Naive thymus-derived CD4-positive, alpha-beta T cell (primary cell): Measurements from ENCODE around the gene TSHR. TPM values are rescaled to one million over a fixed set of nuclear protein-coding genes. Genes with fewer than 3 reads are reported as not detected.

Experiments
- ATAC-seq: fragments of 150-1000 bp; cut with Tn5 transposase; 2 replicates; pipeline ENCODE4 v1.10.0; 2021; ENCODE audit warnings: mild to moderate bottlenecking, moderate library complexity
- CTCF ChIA-PET: fragments of 350-600 bp; sonication (Branson Sonifier 250); formaldehyde crosslinking; loops from one replicate; lab custom pipeline; 2021; ENCODE audit warnings: antibody characterized with exemption; lab: Charles Lee
- POLR2A ChIA-PET: fragments of 350-600 bp; sonication (Branson Sonifier 250); formaldehyde crosslinking; loops from one replicate; lab custom pipeline; 2021; ENCODE audit warnings: antibody characterized with exemption, inconsistent platforms; lab: Charles Lee
- DNase-seq, 9 donors: peaks; one replicate each; pipeline versions ENCODE4 v3.0.0 to v3.0.0-alpha.2; 2020 to 2022; ENCODE audit warnings: mixed read lengths in 1 of 9
- H3K27ac ChIP-seq: one replicate; pipeline ENCODE4 v1.7.0; 2013; ENCODE audit warnings: mild to moderate bottlenecking, low read depth, low read length, moderate library complexity
- H3K27me3 ChIP-seq, 2 donors: one replicate each; pipeline ENCODE4 v1.7.0; 2013; ENCODE audit warnings: low read length in 2 of 2, mild to moderate bottlenecking in 2 of 2, moderate library complexity in 2 of 2; ENCODE audit not compliant: control insufficient read depth in 2 of 2, insufficient read depth in 2 of 2
- H3K36me3 ChIP-seq, 3 experiments: 1 replicate in 2 of 3; 2 replicates in 1 of 3; pipeline ENCODE4 v1.7.0; 2013; ENCODE audit warnings: low read length in 3 of 3, mild to moderate bottlenecking in 3 of 3, moderate library complexity in 1 of 3; ENCODE audit not compliant: insufficient read depth in 3 of 3, control insufficient read depth in 2 of 3
- H3K4me1 ChIP-seq, 2 donors: one replicate each; pipeline ENCODE4 v1.7.0; 2013; ENCODE audit warnings: low read length in 2 of 2, mild to moderate bottlenecking in 2 of 2, moderate library complexity in 1 of 2; ENCODE audit not compliant: control insufficient read depth in 2 of 2, insufficient read depth in 2 of 2
- H3K4me3 ChIP-seq: 2 replicates; pipeline ENCODE4 v1.7.0; 2013; ENCODE audit warnings: mild to moderate bottlenecking, low read length
- H3K9me3 ChIP-seq, 3 experiments: 1 replicate in 2 of 3; 2 replicates in 1 of 3; pipeline ENCODE4 v1.7.0; 2013; ENCODE audit warnings: low read length in 3 of 3; ENCODE audit not compliant: control insufficient read depth in 2 of 3
- H3K27ac Mint-ChIP-seq, 9 donors: one replicate each; pipeline ENCODE4 v1.8.0; 2020 to 2022; ENCODE audit warnings: mixed read lengths in 9 of 9, mild to moderate bottlenecking in 8 of 9, moderate library complexity in 5 of 9, inconsistent platforms in 2 of 9
- H3K27me3 Mint-ChIP-seq, 5 donors: one replicate each; pipeline ENCODE4 v1.8.0; 2021 to 2022; ENCODE audit warnings: mixed read lengths in 5 of 5, mild to moderate bottlenecking in 1 of 5
- H3K36me3 Mint-ChIP-seq, 5 donors: one replicate each; pipeline ENCODE4 v1.8.0; 2020 to 2022; ENCODE audit warnings: mixed read lengths in 5 of 5, mild to moderate bottlenecking in 3 of 5, inconsistent platforms in 1 of 5
- H3K4me1 Mint-ChIP-seq, 7 donors: one replicate each; pipeline ENCODE4 v1.8.0; 2020 to 2022; ENCODE audit warnings: mixed read lengths in 7 of 7, mild to moderate bottlenecking in 3 of 7, inconsistent platforms in 1 of 7
- H3K4me3 Mint-ChIP-seq, 10 donors: one replicate each; pipeline ENCODE4 v1.8.0; 2020 to 2022; ENCODE audit warnings: mild to moderate bottlenecking in 10 of 10, mixed read lengths in 10 of 10, moderate library complexity in 6 of 10, inconsistent platforms in 2 of 10
- H3K9me3 Mint-ChIP-seq, 11 donors: one replicate each; pipeline ENCODE4 v1.8.0; 2020 to 2022; ENCODE audit warnings: mixed read lengths in 11 of 11, mild to moderate bottlenecking in 4 of 11, inconsistent platforms in 1 of 11, moderate library complexity in 1 of 11
- intact Hi-C, 2 donors: fragments of 100-400 bp; cut with micrococcal nuclease; formaldehyde crosslinking; loops; one replicate each; pipeline ENCODE4 v1.15.1; 2023
- polyA plus RNA-seq, 2 donors: library from polyadenylated mRNA; unstranded; fragments of 300-500 nt; fragmentation: Illumina TruSeq; gene quantifications; one replicate each; pipeline ENCODE4 v1.2.3, GENCODE V29; 2021
- total RNA-seq, 6 experiments: library from RNA in 5 of 6; stranded (reverse) in 5 of 6; gene quantifications; 1 replicate in 5 of 6; 2 replicates in 1 of 6; pipeline ENCODE4 v1.2.3 and lab custom pipeline; 2021 to 2026

TSHR gene
- total and polyA plus RNA-seq, 7 experiments from 2014 or later = 0.48 to 2.2 (median 0.78) TPM; not detected in 4

DNA sequence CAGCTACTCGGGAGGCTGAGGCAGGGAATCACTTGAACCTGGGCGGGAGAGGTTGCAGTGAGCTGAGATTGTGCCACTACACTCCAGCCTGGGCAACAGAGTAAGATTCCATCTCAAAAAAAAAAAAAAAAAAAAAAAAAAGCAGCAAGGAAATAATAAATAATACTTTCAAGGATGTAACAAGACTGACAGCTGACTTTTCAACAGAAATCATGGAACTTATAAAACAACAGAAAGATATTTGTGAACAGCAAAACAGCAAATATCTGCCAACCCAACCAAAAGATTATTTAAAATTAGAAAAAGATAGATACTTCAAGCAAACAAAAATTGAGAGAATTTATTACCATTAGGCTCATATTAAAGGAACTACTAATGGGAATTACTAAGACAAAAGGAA is 115.1 kb downstream of the TSHR start:
- Histone ChIP-seq H3K9me3 (peaks cover 0 to 3% (median 0%) of the 10 kb centered on the region in 3 experiments), H3K36me3 (no peaks in the 10 kb centered on the region), H3K4me1 (no peaks in the 10 kb centered on the region), H3K27me3 (no peaks in the 10 kb centered on the region), H3K27ac (no peak overlapping the region), H3K4me3 (no peak overlapping the region)
- no peak for ATAC-seq
- DNase-seq = no peak
- H3K4me1 Mint-ChIP-seq = no peaks in the 10 kb centered on the region
- CTCF ChIA-PET = no interaction called here
- H3K9me3 Mint-ChIP-seq = peaks cover 0 to 18% (median 8%) of the 10 kb centered on the region in 11 donors
- intact Hi-C loops = no loop called here
- H3K27ac Mint-ChIP-seq = no peak overlapping the region
- H3K4me3 Mint-ChIP-seq = no peak overlapping the region
- peaks cover 0 to 10% (median 0%) of the 10 kb centered on the region in 5 donors for H3K27me3 Mint-ChIP-seq
- POLR2A ChIA-PET = no interaction called here
- peaks cover 0 to 8% (median 5%) of the 10 kb centered on the region in 5 donors for H3K36me3 Mint-ChIP-seq

DNA sequence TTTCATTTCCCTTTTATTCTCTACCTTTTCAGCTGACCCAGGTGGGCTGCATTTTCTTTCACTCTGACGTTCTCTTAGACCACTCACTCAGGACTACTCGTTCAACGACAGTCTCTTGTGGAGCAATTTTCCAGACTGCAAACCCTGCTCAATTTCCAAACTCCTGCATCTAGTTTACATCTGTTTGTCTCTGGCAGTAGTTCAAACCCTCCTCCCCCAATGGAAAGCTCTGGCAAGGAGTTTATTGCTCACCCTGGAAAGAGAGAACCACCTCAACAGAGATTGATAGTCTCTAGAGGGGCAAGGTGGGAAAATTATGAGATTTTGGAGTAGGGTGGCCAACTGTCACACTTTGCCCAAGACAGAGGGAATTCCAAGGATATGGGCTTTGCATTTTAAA is 130.2 kb downstream of the TSHR start:
- intact Hi-C loops = no loop called here
- ChIA-PET CTCF (interaction anchor here (0.9 to 1.0 kb wide), 2 partner anchors 14 to 85 kb away, joined by 3 read pairs; no protein-coding TSS in a partner anchor), POLR2A (no interaction called here)
- Mint-ChIP-seq H3K4me1 (no peaks in the 10 kb centered on the region), H3K27ac (no peak overlapping the region), H3K4me3 (no peak overlapping the region), H3K27me3 (no peaks in the 10 kb centered on the region), H3K36me3 (no peaks in the 10 kb centered on the region), H3K9me3 (peaks cover 0 to 3% (median 0%) of the 10 kb centered on the region in 11 donors)
- no peaks in the 10 kb centered on the region for H3K4me1 ChIP-seq
- no peak overlapping the region for H3K27ac ChIP-seq
- no peaks in the 10 kb centered on the region for H3K36me3 ChIP-seq
- DNase-seq (no peak), ATAC-seq (no peak)
- no peaks in the 10 kb centered on the region for H3K9me3 ChIP-seq
- no peak overlapping the region for H3K4me3 ChIP-seq
- no peaks in the 10 kb centered on the region for H3K27me3 ChIP-seq

DNA sequence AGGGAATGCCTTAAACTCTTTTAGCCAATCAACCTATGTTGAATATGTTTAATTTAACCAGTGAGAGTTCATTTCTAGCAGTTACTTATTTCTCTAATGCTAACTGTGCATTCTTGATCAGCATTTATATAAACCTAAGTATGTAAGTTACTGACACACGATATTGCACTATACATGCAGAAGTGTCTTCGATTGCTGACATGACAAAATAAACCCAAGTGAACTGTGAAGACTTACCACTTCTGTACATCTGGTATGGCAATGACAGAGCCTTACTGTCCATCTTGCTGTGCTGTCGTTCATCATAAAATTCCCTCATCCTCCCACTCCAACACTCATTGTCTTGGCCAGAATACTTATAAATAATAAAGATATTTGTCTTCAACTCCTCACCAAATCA is 131.8 kb downstream of the TSHR start:
- Mint-ChIP-seq H3K27me3 (no peaks in the 10 kb centered on the region), H3K27ac (no peak overlapping the region), H3K4me1 (no peaks in the 10 kb centered on the region), H3K36me3 (no peaks in the 10 kb centered on the region), H3K9me3 (peaks cover 0 to 3% (median 0%) of the 10 kb centered on the region in 11 donors), H3K4me3 (no peak overlapping the region)
- ChIA-PET POLR2A (no interaction called here), CTCF (no interaction called here)
- Histone ChIP-seq H3K4me1 (no peaks in the 10 kb centered on the region), H3K36me3 (no peaks in the 10 kb centered on the region), H3K27ac (no peak overlapping the region), H3K9me3 (no peaks in the 10 kb centered on the region), H3K27me3 (no peaks in the 10 kb centered on the region), H3K4me3 (no peak overlapping the region)
- intact Hi-C loops = no loop called here
- ATAC-seq (no peak), DNase-seq (no peak)

DNA sequence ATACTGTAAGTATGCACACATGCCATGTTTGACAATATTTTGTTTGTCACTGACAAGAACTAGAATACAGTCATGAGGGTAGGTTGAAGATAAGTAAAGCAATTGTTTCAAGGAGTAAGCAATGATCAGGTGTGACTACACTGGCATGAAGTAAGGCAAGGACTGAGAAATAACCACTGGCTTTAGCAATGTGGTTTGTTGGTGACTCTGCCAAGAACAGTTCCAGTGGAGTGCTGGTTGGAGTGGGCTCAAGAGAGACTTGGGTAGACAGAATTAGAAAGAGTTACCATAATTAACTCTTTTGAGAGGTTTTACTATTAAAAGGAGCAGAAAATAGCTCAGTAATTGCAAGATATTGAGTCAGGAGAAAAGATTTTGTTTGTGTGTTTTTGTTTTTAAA is 135.7 kb downstream of the TSHR start:
- DNase-seq (no peak), ATAC-seq (no peak)
- no peak overlapping the region for H3K4me3 ChIP-seq
- H3K4me1 Mint-ChIP-seq = no peaks in the 10 kb centered on the region
- no peaks in the 10 kb centered on the region for H3K4me1 ChIP-seq
- H3K27ac Mint-ChIP-seq = no peak overlapping the region
- no peaks in the 10 kb centered on the region for H3K27me3 Mint-ChIP-seq
- intact Hi-C loops = no loop called here
- no peaks in the 10 kb centered on the region for H3K9me3 ChIP-seq
- H3K27ac ChIP-seq = no peak overlapping the region
- no peak overlapping the region for H3K4me3 Mint-ChIP-seq
- H3K27me3 ChIP-seq = no peaks in the 10 kb centered on the region
- no peaks in the 10 kb centered on the region for H3K9me3 Mint-ChIP-seq
- no peaks in the 10 kb centered on the region for H3K36me3 ChIP-seq
- ChIA-PET POLR2A (no interaction called here), CTCF (no interaction called here)
- H3K36me3 Mint-ChIP-seq = no peaks in the 10 kb centered on the region

DNA sequence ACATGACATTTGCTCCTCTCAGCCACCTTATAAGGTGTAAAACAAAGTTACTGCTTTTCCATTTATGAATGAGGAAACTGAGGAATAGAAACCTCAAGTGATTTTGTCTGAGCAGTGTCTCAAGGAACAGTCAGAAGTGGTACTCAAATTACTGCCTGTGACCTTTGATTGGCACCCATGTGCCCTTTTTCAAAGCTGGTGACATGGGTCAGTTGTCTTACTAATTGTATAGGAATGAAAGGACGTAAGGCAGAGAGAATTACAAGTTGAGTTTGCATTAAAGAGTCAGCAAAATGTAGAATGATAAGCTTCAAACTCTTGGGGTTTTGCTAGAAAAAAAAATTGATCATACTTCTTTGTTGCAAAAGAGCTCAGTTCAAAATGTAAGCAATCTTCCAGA is 136.2 kb downstream of the TSHR start:
- Mint-ChIP-seq H3K4me3 (no peak overlapping the region), H3K27me3 (no peaks in the 10 kb centered on the region), H3K27ac (no peak overlapping the region), H3K36me3 (no peaks in the 10 kb centered on the region), H3K4me1 (no peaks in the 10 kb centered on the region), H3K9me3 (no peaks in the 10 kb centered on the region)
- Histone ChIP-seq H3K36me3 (no peaks in the 10 kb centered on the region), H3K27me3 (no peaks in the 10 kb centered on the region), H3K4me3 (no peak overlapping the region), H3K4me1 (no peaks in the 10 kb centered on the region), H3K9me3 (no peaks in the 10 kb centered on the region), H3K27ac (no peak overlapping the region)
- no peak for ATAC-seq
- DNase-seq = no peak
- intact Hi-C loops = no loop called here
- POLR2A ChIA-PET = no interaction called here
- CTCF ChIA-PET = no interaction called here

DNA sequence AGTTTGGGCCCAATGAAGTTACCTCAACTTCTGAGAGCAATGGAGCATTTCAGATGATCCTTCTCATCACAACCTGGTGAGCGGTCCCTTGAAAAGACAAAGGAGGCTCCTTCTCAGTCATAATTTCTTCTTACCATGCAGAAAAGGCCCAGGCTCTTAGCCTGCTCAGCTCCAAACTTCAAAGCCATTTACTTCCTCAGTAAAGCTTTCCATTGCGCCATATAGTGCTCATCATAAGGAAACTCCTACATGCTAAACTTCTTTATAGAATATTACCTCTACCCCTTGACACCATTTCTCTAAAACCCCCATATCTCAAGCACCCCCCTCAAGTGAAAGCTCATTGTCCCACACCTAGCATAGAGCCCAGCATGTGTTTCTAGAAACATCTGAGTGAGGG is 138.2 kb downstream of the TSHR start:
- ChIA-PET POLR2A (no interaction called here), CTCF (no interaction called here)
- Histone ChIP-seq H3K27me3 (no peaks in the 10 kb centered on the region), H3K36me3 (no peaks in the 10 kb centered on the region), H3K4me1 (no peaks in the 10 kb centered on the region), H3K4me3 (no peak overlapping the region), H3K9me3 (no peaks in the 10 kb centered on the region), H3K27ac (no peak overlapping the region)
- no peak for ATAC-seq
- no peak for DNase-seq
- H3K36me3 Mint-ChIP-seq = no peaks in the 10 kb centered on the region
- no peak overlapping the region for H3K27ac Mint-ChIP-seq
- no peaks in the 10 kb centered on the region for H3K9me3 Mint-ChIP-seq
- H3K4me1 Mint-ChIP-seq = no peaks in the 10 kb centered on the region
- H3K27me3 Mint-ChIP-seq = peaks cover 0 to 4% (median 0%) of the 10 kb centered on the region in 5 donors
- no peak overlapping the region for H3K4me3 Mint-ChIP-seq
- intact Hi-C loops = no loop called here

DNA sequence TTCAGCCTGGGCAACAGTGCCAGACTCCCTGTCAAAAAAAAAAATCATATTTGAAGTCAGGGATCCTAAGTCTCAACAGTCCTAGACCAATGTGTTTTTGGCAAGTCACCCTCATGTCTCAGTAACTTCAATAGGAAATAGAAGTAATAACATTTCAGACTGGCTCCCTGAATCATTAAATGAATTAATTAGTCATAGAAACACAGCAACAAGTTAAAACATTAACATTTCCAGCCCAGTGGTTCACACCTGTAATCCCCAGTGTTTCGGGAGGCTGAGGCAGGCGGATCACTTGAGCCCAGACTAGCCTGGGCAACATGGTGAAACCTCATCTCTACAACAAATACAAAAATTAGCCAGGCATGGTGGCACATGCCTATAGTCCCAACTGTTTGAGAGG is 140.1 kb downstream of the TSHR start:
- H3K27ac ChIP-seq = no peak overlapping the region
- Mint-ChIP-seq H3K4me3 (no peak overlapping the region), H3K9me3 (no peaks in the 10 kb centered on the region), H3K27ac (no peak overlapping the region), H3K36me3 (no peaks in the 10 kb centered on the region), H3K4me1 (no peaks in the 10 kb centered on the region), H3K27me3 (peaks cover 0 to 4% (median 0%) of the 10 kb centered on the region in 5 donors)
- no peaks in the 10 kb centered on the region for H3K9me3 ChIP-seq
- H3K36me3 ChIP-seq = no peaks in the 10 kb centered on the region
- intact Hi-C loops = no loop called here
- no peaks in the 10 kb centered on the region for H3K4me1 ChIP-seq
- ChIA-PET POLR2A (no interaction called here), CTCF (no interaction called here)
- ATAC-seq = no peak
- DNase-seq = no peak
- H3K4me3 ChIP-seq = no peak overlapping the region
- H3K27me3 ChIP-seq = no peaks in the 10 kb centered on the region
